ENCODE data around the gene GNAI3. TPM values are rescaled to one million over a fixed set of nuclear protein-coding genes. Genes with fewer than 3 reads are reported as not detected.
A peak's percentile ranks its signal among the peaks of the same experiment; 100 is the strongest.

Gene GNAI3
- total RNA-seq, 4 donors from 2014 or later = 8.2 to 15.1 (median 11.6) TPM

DNA sequence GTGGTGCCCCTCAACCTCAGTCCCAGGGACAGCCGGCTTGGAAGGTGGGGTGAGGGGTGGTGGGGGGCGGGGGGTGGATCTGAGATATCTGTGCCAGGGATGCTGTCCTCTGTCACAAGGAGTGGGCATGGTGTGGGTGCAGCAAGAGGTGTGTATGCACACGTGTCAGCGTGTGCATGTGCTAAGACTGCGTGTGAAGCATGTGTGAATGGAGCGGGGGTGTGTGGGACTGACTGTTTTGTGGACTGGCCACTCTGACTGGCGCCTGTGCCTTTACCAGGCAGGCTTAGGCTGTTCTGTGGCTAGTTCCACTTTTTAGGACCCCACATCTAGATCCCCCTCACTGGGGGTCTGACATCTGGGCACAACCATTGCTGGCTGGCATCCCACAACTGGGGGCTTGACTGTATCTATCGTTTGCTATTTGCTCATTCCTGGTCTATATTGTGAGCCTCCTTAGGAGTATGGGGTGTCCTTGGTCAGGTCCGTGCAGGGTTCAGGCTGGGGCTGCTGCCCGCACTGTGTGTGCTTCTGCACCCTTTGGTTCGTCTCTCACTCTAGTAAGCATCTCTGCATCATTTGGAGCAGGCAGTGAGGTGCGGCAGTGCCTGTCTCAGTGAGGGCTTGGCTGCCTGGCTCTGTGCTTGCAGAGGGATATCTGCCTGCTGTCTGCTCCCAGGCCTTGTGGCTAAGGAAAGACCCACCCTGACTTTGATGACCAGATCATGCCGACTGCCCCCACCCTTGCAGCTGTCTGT, 73.1 kb downstream of the GNAI3 start:
- peak overlapping the region; percentile 78 to 86 (median 83) for H3K27ac ChIP-seq
- H3K4me1 ChIP-seq = peaks cover 33 to 85% (median 34%) of the 10 kb centered on the region in 3 donors
- WGBS, 2 donors = 26 to 35% methylated on average over 8 to 11 of the region's 13 CpGs
- peaks cover 0 to 11% (median under 1%) of the 10 kb centered on the region in 3 donors for H3K36me3 ChIP-seq
- TF ChIP-seq, protein P1, sequence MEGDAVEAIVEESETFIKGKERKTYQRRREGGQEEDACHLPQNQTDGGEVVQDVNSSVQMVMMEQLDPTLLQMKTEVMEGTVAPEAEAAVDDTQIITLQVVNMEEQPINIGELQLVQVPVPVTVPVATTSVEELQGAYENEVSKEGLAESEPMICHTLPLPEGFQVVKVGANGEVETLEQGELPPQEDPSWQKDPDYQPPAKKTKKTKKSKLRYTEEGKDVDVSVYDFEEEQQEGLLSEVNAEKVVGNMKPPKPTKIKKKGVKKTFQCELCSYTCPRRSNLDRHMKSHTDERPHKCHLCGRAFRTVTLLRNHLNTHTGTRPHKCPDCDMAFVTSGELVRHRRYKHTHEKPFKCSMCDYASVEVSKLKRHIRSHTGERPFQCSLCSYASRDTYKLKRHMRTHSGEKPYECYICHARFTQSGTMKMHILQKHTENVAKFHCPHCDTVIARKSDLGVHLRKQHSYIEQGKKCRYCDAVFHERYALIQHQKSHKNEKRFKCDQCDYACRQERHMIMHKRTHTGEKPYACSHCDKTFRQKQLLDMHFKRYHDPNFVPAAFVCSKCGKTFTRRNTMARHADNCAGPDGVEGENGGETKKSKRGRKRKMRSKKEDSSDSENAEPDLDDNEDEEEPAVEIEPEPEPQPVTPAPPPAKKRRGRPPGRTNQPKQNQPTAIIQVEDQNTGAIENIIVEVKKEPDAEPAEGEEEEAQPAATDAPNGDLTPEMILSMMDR (IDR thresholded peaks at IDR 0.05) = no peak
- no peak for TF ChIP-seq POLR2A (IDR thresholded peaks at IDR 0.05)
- intact Hi-C loops (cut with DNase I) = no loop called here
- peak overlapping the region; percentile 52 to 86 (median 63) for H3K4me3 ChIP-seq
- H3K9me3 ChIP-seq = no peaks in the 10 kb centered on the region
- DNase-seq = no peak
- no peaks in the 10 kb centered on the region for H3K27me3 ChIP-seq

DNA sequence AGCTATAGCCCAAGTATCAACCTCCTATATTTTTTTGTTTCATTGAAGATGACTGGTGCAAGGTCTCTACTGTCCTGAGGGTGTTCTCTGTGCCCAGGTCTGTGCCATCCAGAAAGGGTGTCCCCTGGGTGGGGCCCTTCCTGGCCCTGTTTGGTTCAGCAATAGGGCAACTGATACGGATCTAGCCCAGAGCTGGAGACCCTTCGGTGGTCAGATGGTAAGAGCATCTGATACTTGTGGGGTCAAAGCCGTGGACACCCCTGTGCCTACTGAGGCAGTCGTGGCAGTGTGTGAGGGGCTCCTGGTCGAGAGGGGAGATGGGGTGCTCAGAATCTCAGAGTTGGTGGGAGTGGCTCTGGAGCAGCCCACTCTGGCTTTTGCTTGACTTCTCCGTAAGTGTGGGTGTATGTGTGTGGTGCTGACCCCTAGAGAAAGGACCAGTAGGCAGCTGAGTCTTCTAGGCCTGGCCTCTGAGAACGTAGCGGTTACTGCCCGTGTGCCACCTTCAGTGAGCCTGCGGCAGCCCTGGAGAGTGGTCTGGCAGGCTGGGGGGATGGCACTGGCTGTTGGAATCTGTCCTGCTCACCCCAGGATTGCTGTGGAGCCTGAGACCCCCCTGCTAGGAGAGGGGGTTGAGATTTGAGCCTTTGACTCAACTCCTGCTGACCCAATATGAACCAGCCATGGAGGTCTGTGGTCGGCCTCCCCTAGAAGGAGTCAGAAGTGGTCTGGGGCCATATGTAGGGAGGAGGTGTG, 73.9 kb downstream of the GNAI3 start:
- H3K36me3 ChIP-seq = peaks cover 0 to 18% (median 8%) of the 10 kb centered on the region in 3 donors
- H3K27me3 ChIP-seq = no peaks in the 10 kb centered on the region
- peak overlapping the region in 1 of 4 donors; percentile 86 for H3K4me3 ChIP-seq
- H3K9me3 ChIP-seq = no peaks in the 10 kb centered on the region
- H3K4me1 ChIP-seq = peaks cover 33 to 78% (median 34%) of the 10 kb centered on the region in 3 donors
- DNase-seq = no peak
- WGBS, 2 donors = 89 to 98% methylated on average over 1 to 6 of the region's 11 CpGs
- intact Hi-C loops (cut with DNase I) = no loop called here
- no peak for TF ChIP-seq POLR2A (IDR thresholded peaks at IDR 0.05)
- TF ChIP-seq, protein P1 (IDR thresholded peaks at IDR 0.05) = no peak
- no peak overlapping the region for H3K27ac ChIP-seq

DNA sequence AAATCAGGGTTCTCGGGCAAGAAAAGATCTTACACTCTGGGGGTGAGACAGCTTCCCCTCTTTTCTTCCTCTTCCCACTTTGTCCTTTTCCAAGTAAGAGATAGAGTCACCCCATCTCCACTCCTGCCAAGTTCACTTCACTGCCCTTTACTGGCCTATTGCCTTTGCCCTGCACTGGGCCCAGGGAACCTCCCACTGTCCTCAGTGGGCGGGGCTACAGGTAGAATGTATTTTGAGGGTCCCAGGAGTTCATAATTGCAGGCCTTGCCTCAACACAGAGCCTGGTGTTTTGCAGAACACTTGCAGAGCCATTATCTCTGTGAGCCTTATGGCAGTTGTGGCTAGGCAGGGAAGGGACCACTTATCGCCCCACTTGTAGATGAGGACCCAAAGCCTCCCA, 74.5 kb downstream of the GNAI3 start:
- WGBS, 2 donors = 78 to 88% methylated on average over 1 to 3 of the region's 3 CpGs
- peaks cover 33 to 73% (median 34%) of the 10 kb centered on the region in 3 donors for H3K4me1 ChIP-seq

DNA sequence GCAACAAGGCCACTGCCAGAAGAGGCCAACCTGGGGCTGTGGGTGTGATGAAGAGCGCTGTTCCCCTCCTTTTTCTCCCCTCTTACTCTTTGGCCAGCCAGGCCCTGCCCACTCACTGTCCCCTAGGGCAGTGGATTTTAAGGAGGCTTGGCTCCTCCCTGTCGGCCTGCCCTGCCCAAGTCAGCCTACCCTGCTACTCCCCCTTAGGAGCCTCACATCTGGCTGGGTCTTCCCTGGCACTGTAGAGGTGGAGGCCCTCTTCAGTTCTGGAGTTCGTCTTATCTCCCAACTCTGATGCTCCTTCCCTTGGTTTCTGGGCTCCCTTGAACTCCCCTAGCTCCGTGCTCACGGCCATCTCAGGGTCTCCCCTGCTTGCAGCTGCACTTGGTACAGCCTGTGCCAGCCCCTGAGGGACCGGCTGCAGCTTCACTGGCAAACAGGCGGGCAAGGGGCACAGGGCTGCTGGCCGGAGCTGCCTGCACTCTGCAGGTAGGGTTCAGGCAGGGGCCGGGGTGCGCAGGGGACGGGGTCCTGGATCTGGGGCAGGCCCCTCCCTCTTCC, 75.3 kb downstream of the GNAI3 start:
- 25 to 66% methylated on average over 5 to 11 of the region's 11 CpGs for WGBS, 2 donors
- intact Hi-C loops (cut with DNase I) = no loop called here

More for the DNA sequence above, 74.5 kb downstream of the GNAI3 start:
- Histone ChIP-seq H3K27me3 (no peaks in the 10 kb centered on the region), H3K4me3 (no peak overlapping the region), H3K36me3 (peaks cover under 1 to 24% (median 12%) of the 10 kb centered on the region in 3 donors), H3K9me3 (no peaks in the 10 kb centered on the region), H3K27ac (no peak overlapping the region)
- intact Hi-C loops (cut with DNase I) = no loop called here
- DNase-seq = no peak
- TF ChIP-seq, protein P1 (IDR thresholded peaks at IDR 0.05) = no peak
- TF ChIP-seq POLR2A (IDR thresholded peaks at IDR 0.05) = no peak

More for the DNA sequence above, 75.3 kb downstream of the GNAI3 start:
- DNase-seq = no peak
- peaks cover 33 to 71% (median 34%) of the 10 kb centered on the region in 3 donors for H3K4me1 ChIP-seq
- H3K9me3 ChIP-seq = no peaks in the 10 kb centered on the region
- no peak for TF ChIP-seq POLR2A (IDR thresholded peaks at IDR 0.05)
- TF ChIP-seq, protein P1 (IDR thresholded peaks at IDR 0.05) = no peak
- H3K4me3 ChIP-seq = peak overlapping the region in 1 of 4 donors; percentile 8
- H3K36me3 ChIP-seq = peaks cover 9 to 32% (median 20%) of the 10 kb centered on the region in 3 donors
- H3K27ac ChIP-seq = peak overlapping the region in 3 of 4 donors; percentile 31 to 46 (median 44)
- no peaks in the 10 kb centered on the region for H3K27me3 ChIP-seq
